NOMO-1 treated with dmso at 0.1 percent for 144 hours (cell line): Measurements from ENCODE around the gene ARMC8.

Experiments
- DNase-seq: peaks from one replicate; lab custom pipeline; 2025; ENCODE audit not compliant: unreplicated experiment; lab: John Stamatoyannopoulos, UW

ARMC8 gene

DNA sequence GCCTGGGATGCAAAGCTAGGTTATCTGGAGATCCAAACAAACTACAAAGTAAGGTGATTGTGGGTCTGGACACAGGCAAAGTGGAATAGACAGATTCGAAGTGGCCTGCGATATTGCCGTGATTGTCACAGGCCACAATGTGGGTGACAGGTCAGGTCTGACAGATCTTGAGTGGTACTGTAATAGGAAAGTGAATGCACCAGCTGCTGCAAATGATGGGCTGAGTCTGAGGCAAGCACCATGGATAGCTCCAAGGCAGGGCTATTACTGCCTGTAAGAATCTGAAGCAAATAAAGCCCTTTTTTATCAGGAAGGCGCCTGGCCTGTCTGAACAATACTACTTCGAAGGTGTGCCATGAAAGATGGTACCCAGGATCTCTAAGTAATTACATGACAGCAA lies 10.0 kb downstream of the ARMC8 start:
- DNase-seq, result no peak

DNA sequence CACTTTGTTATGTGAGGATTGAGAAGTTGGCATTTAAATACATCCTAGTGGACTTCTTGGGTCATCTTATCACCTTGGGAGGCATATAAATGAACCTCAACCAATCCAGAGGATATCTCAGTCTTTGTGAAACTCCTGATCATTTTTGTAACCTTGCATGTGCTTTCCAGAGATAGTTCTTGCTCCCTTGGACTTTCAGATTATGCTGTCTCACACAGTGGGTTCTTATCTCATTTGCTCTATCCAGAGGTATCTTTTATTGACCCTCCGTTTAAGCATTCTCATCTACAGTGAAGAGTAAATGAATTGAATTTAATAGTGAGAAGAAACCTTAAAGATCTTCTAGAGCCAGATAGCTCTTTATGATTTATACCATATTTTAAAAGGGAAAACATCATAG lies 10.4 kb downstream of the ARMC8 start:
- no peak for DNase-seq

DNA sequence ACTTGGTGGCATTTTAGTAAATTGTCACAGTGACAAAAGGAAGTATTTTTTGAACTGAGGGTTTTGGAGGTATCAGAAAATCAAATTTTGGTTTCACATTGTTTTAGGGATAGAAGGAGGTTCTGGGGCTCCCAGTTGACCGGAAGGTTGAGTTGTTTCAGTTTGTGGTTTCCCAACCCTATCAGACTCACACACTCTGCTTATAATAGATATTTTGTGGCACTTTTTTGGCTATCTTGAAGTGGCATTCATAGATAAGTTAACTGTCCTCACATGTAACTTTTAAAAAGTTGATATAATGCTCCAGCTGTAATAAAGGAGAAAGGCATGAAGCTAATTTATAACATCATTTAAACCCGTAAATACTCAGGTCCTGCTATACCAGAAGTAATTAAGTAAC lies 12.8 kb downstream of the ARMC8 start:
- no peak for DNase-seq

DNA sequence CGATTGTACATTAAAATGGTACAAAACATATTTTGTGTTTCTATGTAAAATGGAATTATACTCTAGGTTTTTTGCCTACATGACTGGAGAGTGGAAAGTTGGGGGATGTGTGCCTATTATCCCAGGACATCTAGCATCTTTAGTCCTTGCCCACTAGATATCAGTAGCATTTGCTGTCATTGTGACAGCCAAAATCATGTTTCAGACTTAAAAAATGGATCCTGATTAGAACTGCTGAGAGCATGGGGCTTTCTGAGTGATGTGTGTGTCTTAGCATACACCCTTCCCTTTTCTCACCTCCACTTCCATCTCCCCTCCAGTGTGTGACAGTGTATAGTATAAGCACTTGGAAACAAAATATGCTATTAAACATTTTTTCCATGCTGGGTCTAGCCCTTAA lies 13.3 kb downstream of the ARMC8 start:
- DNase-seq, result no peak

DNA sequence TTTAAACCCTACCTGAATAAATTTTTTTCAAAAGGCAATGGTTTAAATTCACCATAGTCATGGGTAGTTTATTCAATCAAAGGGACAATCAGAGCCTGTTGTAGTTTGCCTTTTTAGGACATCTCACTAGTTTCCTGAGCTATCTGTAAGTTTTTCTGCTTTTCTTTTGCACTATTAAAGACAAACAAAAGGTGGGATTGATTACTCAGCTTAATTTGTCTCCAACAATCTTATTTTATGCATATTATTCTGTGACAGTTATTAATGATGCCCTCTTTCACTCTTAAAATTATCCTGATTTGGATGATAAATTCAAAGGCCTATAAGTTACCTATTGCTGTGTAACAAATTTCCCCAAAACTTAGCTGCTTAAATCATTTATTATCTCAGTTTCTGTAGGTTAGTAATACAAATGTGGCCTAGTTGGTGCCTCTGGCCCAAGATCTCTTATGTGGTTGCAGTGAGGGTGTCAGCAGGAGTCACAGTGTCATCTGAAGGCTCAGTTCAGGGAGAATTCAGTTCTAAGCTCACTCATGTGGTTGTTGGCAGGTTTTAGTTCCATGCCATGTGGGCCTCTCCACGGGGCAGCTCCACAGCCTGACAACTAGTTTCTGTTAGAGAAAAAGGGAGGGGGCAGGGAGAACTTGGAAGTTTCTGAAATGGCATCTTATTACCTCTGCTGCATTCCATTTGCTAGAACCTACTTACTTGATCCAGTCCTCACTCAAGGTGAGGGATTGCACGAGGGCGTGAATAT lies 16.0 kb downstream of the ARMC8 start:
- DNase-seq, result no peak

DNA sequence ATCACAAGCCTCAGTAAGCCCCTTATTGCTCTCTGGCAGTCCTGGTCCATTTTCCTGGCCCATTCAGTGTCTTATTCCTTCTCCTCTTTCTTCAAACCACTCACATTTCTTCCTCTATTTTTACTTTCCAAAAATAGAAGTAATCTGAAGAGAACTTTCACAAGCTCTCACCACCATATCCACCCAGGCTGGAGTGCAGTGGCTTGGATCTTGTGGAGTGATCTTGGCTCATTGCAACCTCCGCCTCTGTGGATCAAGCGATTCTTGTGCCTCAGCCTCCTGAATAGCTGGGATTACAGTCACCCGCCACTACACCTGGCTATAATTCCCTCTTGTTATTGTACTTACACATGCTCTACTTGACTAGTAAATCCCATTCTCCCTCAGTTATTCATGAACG lies 16.8 kb downstream of the ARMC8 start:
- DNase-seq, result peak; percentile 18

DNA sequence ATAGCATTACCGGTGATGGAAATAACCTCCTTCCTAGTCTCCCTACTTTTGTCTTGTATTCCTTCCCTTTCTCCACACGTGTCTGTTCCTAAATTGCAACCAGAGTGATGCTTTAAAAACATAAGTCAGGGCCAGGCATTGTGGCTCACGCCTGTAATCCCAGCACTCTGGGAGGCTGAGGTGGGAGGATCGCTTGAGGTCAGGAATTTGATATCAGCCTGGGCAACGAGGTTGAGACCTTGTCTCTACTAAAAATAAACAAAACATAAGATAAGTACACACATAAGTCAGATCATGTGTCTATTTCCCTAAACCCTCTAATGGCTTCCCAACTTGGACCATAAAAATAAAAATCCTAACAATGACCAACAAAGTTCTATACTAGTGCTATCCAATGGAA lies 18.4 kb downstream of the ARMC8 start:
- no peak for DNase-seq

DNA sequence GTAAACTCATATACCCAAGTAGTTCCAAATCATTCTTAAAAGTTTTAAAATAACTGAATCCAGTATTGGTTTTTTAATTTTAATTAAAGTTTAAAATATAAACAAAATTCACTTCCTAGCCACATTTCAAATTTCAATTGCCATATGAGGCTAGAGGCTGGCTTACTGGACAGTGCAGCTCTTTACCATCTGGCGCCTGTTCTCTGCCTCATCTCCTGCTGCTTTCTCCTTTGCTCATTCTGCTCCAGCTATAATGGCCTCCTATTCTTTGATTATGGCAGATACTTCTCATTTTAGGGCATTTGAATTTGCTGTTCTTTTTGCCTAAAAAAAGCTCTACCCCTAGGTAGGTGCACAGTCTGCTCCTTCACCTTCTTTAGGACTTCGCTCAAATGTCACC lies 19.1 kb downstream of the ARMC8 start:
- no peak for DNase-seq

DNA sequence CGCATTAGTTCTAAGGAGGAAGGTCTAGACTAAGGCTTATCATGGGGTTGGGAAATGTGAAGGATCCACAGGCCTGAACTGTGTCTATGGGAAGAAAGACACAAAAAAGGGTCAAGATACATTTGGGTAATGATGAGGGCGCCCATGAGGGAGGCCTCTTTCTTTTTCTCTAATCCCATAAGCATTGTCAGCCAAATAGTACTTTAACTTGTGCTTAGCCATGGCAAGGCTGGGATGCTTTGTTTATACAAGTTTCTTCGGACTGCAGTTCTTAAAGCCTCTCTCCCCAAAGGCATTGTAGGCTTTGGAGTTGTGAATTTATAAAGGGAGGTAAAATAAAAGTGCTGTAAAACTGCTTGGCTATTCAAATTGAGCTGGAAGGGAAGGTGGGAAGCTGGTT lies 23.4 kb downstream of the ARMC8 start:
- no peak for DNase-seq

DNA sequence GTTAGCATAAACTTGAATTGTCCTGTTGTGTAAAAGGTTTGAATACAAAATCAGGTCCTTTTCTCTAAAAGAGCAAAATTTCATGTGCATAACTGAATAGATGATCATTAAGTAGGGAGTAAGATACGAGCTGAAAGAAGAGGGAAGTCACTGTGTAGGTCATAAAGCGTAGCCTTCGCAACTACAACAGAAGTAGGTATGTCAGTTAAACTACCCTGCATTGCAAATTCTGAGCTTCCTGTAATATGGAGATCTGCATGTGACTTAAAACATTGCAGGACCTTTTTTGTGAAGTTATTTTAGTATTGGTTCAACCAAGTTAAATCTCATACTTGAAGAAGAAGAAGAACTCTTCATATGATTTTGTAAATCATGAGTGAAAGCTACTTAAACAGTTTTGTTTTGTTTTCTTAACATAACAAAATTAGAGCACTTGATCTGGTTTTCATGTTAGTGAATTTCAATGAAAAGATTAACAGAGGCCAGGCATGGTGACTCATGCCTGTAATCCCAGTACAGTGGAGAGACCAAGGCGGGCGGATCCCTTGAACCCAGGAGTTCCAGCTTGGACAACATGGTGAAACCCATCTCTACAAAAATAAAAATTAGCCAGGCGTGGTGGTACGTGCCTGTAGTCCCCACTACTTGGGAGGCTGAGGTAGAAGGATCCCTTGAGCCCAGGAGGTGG lies 26.4 kb downstream of the ARMC8 start:
- DNase-seq, result peak; percentile 72

DNA sequence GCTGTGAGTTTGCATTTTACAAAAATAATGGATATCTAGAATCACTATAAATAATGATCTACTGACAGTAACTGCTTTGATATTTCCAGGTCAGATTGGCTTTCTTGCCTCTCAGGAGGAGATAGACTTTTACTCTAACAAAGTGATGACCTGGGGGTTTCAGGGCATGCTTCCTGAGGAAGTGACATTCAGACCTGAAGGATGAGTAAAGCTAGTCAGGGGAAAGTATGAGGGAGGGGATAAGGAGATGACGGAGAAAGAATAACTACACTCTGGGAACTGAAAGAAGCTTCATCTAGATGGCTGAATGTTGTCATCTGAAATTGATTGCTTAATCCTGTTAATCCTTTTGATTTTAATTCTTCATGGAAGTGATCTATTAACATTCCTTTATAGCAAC lies 32.2 kb downstream of the ARMC8 start:
- peak; percentile 4 for DNase-seq

DNA sequence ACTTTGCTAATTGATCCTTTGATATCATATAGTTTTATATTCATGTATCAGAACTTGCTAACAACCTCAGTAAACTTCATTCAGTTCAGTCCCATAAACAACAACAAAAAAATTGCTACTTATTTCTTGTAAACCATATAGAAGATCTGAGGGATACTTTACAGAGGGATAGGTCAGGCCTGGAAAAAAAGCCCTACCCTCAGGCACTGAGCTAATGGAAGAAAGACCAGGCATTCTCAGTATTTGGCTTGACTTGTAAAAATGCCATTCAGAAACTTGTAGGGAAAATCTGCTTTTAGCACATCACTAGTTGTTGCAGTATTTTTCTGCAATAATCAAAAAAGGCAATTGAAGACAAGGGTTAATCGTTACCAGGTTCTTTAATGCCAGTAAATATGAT lies 33.1 kb downstream of the ARMC8 start:
- no peak for DNase-seq

DNA sequence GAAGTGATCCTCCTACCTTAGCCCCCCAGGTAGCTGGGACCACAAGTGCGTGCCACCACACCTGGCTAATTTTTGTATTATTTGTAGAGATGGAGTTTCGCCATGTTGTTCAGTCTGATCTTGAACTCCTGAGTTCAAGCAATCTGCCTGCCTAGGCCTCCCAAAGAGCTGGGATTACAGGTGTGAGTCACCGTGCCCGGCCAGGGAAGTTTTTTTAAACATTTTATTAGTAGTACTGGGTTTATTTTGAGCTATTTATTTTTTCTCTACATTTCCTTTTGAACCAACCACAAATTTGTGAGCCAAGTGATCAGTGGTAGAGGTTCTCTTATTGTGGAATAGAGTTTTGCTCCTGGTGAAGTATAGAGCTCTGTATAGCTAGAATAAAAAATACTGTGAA lies 33.7 kb downstream of the ARMC8 start:
- DNase-seq, result no peak

DNA sequence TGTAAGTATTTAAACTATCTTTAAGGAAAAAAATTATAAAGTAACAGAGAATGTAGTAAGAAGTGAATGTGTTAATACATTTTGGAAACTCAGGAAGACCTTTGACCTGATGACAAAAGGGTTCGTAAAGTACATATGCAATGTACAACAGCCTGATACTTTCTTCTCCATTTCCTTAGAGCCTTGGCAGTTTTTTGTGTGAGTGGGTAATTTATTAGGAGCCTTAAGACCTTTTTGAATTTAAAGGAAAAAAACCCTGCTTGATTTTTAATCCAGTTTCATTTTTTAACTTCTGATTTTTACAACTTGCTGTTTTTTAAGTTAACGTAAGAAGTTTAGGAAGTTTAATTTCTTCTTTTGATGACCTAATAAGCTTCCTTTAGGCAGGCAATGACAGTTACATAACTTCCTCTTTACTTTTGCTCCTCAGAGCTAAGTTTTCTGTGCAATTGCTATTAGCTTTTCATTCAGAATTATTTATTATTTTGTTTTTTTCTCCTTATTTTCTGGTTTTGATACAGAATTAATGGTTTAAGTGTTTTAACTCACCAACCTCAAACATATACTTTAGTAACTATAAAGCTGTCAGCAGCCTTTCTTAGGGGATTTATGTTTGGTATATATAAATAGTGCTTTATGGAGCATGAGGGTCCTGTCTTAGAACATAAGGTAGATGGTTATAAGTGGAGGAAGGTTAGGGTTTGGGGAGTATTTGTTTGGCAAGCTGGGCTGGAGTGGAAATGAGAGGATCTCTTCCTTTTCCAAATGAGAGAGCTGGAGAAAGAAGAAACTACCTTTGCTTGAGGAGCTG lies 35.2 kb downstream of the ARMC8 start:
- peak; percentile 79 for DNase-seq

DNA sequence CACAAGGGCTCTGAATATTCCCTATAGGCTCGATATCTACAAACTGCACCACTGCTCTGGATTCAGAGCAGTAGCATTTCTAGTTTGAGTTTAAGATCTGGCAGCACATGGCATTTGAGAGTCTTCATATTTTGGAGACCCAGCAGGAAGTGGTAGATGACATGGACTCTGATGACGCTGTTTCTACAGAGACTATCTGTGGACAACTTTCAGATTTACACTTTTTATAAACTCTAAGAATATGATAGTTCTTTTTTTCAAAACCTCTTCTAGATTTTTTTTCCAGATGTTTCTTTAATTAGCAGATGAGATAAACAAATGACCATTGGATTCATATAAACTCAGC lies 35.8 kb downstream of the ARMC8 start:
- DNase-seq, result no peak

DNA sequence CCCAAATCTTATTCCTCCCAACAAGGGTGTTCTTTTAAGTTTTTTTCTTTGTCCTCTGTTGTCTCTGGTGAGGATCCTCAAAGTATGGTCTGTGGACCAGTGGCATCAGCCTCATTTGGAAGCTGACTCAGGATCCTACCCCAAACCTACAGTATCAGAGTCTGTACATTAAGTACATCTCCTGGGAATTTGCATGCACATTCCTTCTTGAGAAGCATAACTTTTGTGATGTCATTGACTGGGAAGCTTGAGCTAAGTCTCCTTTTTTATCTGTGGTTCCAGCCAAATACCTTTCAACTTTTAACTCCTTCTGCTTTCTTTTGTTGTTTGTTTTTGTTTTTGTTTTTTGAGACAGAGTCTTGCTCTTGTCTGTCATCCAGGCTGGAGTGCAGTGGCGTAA lies 40.5 kb downstream of the ARMC8 start:
- no peak for DNase-seq

DNA sequence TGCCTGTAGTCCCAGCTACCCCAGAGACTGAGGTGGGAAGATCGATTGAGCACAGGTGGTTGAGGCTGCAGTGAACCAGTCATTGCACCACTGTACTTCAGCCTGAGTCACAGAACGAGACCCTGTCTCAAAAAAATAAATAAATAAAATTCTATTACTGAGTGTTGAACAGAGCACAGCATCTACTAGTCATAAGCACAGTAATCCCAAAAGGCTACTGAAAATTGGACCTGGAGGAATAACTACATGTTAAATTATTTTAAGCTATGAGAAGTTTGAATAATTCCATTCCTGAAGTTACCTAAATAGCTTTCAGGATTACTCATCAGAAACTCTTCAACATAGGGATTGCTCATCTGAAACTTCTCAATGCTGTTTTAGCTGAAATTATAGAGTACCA lies 43.4 kb downstream of the ARMC8 start:
- DNase-seq, result no peak

DNA sequence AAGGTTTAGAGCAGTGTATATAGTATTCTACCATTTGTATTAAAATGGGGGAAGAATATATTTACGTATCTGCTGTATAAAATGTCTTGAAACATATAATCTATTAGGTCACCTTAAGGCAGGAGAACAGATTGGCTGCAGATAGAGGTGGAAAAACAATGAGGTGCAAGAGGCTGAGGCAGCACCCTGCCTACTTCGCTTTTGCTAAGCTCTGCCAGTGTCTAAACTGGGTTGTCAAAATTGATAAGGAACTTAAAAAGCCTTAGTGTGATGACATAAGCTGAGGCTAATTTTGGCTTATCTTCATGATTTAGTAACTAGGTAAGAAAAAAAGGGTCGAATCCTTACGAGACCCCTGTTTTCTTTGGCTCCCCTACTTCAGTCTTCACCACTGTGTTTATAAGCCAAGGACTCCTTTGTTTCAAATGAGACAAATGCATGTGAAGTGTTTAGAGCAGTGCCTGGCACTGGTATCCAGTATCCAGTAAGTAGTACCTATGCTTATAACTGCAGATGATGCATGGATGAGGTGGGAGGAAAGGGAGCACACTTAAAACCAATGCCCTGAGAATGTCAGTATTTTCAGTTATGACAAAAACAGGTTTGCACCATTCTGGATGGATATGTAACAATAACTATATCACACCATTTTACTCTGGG lies 45.7 kb downstream of the ARMC8 start:
- no peak for DNase-seq

DNA sequence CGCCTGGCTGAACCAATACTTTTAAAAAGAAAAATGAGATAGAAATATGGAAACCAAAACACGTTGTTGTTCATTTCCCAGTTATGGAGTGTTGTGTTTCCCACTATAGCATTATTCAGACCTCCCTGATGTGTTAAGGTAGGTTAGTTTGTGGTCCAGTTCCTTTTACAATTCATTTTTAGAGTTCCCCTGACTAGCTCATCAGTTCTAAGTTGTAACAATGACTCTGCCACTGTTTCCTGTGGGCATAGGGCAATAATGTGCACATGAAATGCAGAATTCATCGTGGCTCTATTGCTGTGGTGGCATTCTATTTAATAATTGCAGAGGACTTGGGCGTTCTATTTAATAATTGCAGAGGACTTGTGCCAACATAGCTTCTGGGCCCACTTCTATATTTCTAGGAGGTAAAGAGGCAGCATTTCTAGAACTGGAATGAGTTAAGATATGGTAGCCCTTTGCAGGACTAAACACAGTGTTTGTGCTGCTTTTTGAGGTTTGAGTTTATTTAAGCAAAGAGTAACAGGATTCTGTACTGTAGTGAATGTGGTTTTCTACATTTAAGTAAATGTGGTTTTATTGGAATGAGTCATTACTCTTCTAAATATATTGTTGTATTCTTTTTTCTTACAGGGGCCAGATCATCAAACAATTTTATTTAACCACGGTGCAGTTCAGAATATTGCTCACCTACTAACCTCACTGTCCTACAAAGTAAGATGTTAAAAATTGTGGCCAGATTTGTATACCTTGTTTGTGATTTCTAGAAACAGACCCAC lies 47.5 kb downstream of the ARMC8 start:
- DNase-seq, result no peak

DNA sequence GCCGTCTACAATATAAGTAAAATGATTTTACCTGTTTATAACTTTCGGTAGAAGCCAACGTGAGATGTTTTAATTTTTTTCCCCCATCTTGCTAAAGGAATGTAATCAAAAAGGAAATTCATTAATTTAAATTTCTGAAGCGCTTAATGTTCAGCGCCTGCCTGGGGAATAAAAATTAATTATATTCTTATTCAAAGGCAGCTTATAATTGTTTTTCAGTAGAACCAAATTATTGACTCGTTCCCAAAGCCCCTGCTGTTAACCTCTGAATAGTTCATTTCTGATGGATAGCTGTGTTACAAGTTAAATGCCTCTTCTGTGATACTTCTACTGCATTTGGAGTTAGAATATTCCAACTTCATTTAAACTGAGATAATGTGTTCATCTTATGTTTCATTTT lies 51.6 kb downstream of the ARMC8 start:
- DNase-seq, result no peak

DNA sequence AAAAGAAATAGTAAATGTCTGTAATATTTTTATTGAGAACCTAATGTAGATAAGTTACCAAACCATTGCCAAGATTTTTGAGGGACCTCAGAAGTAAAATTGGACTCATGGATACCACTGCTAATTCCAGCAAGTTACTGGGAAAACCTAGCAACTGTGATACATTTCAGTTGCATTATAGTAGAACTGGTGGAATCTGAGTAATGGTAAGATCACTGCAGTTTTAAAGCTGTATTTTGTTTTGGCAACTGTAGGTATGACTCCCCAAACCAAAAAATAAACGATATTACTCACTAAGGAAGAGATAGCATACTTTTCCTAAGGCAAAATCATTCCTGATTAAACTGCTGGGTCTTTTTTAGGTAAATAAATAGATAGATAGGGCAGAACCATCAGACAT lies 54.0 kb downstream of the ARMC8 start:
- no peak for DNase-seq
